PC-3 (cell line): ENCODE measurements around the gene METRN.
A peak's percentile ranks its signal among the peaks of the same experiment; 100 is the strongest.

ENCODE experiments used
- CTCF ChIP-seq: fragments of 300-600 bp; sonication (generic); conservative IDR thresholded peaks from 2 replicates; pipeline ENCODE4 v1.5.1; 2017; ENCODE audit warnings: antibody characterized with exemption, low read depth, mild to moderate bottlenecking, low read length
- EZH2 ChIP-seq: fragments of 300-600 bp; sonication (generic); IDR thresholded peaks from one replicate; pipeline ENCODE4 v1.6.1; 2017; ENCODE audit warnings: antibody characterized with exemption, mild to moderate bottlenecking, low read length; ENCODE audit not compliant: unreplicated experiment
- EZH2phosphoT487 ChIP-seq: fragments of 300-600 bp; sonication (generic); IDR thresholded peaks from 2 replicates; pipeline ENCODE4 v1.6.1; 2018; ENCODE audit warnings: mild to moderate bottlenecking, antibody characterized with exemption, low read length, borderline replicate concordance

GRCh38 chr16:728131-728889, 13.4 kb downstream of the METRN start:
- TF ChIP-seq CTCF: no peak
- no peak for TF ChIP-seq EZH2
- TF ChIP-seq EZH2phosphoT487: peak; percentile 75
